Activated gamma-delta T cell treated with Interleukin-2 at 50 U/mL for 16 hours (primary cell): Measurements from ENCODE around the gene CENPP.

Experiments
- DNase-seq: peaks from one replicate; pipeline ENCODE4 v3.0.0-alpha.2; 2020

Gene CENPP

DNA sequence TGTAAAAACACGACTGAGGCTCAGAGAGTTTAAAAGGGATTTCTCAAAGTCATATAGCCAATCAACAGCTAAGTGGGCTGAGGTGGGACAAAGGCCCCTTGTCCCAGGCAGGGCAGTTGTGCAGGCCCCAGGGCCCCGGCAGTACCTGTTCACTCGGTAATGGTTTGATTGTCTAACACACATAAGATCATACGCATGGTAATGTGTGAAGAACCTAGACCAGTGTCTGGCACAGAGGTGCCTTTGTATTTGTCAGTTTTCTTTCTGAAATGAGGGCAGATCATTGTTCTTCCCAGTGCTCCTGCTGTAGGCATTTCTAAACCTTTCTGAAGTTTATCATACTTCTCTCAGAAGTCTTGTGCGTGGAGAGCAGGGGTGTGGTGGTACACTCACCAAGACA lies 277.3 kb downstream of the CENPP start:
- no peak for DNase-seq

DNA sequence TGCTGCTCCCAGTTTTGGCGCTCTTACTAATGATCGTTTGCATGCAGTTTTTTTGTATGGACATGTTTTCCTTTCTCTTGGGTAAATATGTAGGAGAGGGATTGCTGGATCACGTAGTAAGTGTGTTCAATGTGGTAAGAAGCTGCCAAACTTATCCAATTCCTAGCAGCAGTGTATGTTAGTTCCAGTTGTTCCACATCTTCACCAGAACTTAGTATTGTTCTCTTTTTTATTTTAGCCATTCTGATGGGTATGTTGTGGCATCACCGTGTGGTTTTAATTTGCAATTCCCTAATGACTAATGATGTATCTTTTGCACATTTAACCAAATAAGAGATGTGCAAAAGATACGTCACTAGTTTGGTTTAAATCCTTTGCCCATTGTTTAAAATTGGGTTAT lies 278.2 kb downstream of the CENPP start:
- no peak for DNase-seq

DNA sequence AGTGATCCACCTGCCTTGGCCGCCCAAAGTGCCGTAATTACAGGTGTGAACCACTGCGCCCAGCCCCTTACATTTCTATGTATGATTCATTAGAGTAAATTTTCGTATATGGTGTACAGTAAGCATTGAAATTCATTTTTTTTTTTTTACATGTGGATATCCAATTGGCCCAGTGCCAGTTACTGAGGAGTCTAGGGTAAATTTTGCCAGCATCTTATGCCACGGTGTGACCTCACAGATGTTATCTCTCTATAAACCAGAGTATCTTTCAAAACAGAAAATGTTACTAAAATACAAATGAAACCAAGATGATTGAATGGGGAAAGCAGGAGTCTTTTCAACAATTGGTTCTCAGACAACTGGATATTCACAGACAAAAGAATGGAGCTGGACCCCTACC lies 279.5 kb downstream of the CENPP start:
- no peak for DNase-seq

DNA sequence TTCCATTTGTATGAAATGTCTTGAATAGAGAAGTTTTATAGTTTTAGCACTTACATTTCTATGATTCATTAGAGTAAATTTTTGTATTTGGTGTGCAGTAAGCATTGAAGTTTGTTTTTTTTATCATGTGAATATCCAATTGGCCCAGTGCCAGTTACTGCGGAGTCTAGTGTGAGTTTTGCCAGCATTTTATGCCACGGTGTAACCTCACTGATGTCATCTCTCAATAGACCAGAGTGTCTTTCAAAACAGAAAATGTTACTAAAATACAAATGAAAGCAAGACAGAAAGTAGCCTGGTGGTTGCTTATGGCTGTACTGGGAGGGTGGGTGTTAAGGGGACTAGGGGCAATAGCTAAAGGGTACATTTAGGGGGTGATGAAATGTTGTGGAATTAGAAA lies 281.3 kb downstream of the CENPP start:
- no peak for DNase-seq

DNA sequence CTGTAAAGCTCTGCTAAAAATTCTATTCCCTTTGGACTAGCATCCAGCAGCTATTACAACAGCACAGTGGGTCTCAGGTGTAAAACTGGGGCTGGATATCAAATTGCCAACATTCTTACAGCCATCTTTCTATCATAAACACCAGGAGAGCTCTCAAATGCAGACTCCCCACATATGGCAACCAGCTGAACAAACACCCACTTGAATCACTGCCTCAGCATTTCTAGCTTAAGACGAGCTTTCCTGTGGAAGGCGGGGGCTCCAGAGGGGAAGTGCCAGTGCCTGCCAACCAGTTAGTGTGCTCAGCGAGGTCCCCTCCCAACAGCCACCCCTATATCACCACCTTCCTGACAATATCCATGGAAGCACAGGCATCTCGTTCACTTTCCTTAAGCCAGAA lies 282.0 kb downstream of the CENPP start:
- DNase-seq, result no peak

DNA sequence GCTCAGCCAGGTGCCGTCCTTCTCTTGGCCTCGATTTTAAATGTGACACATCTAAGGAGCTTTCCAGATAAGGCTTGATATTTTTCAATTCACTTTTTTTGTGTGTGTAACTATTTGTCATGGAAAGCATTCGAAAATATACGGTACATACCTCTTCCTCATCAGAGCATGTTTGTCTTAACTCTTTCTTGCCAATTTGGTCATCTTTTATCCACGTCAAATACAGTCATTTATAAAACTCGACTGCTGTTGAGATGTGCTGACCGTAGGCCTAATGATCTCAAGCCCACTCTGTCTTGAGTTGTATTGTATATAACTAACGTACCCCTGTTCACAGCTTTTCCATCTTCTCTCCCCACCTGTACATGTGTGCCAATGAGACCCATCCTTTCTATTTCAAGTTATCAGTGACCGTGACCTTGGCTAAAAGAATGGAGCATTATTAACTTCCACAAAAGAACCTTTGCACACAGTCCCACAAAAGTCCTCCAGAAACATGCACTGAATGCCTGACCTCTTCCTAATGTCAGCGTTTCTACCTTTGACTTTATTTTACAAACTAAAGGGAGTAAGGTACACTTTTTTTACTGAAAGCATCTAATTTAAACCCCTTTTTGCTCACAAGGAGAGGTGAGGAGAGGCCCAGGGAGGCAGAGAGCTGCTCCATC lies 282.6 kb downstream of the CENPP start:
- DNase-seq, result no peak

DNA sequence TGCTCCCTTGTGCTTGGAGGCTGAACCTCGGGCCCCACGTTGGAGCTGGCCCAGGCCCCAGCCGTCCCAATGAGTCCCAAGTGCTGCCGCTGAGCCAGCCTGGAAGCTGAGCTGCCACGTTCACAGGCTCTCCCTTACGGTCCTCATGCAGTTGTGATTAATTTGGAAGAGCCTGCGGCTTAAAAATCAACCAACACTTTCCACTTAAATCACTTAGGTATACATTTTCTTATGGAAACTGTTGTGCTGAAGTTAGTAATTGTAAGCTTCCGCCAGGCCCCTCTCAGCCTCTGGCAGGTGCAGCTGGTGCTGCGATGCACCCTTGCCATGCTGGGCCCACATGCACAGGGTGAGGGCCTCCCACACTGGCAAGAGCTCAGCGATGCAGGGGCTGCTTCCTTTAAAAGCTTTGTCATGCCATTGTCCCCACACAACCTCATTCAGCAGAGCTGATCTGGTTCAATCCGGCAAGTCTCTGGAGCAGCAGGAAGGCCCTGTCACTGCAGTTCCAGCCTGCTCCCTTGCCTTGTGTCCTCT lies 283.2 kb downstream of the CENPP start:
- no peak for DNase-seq

DNA sequence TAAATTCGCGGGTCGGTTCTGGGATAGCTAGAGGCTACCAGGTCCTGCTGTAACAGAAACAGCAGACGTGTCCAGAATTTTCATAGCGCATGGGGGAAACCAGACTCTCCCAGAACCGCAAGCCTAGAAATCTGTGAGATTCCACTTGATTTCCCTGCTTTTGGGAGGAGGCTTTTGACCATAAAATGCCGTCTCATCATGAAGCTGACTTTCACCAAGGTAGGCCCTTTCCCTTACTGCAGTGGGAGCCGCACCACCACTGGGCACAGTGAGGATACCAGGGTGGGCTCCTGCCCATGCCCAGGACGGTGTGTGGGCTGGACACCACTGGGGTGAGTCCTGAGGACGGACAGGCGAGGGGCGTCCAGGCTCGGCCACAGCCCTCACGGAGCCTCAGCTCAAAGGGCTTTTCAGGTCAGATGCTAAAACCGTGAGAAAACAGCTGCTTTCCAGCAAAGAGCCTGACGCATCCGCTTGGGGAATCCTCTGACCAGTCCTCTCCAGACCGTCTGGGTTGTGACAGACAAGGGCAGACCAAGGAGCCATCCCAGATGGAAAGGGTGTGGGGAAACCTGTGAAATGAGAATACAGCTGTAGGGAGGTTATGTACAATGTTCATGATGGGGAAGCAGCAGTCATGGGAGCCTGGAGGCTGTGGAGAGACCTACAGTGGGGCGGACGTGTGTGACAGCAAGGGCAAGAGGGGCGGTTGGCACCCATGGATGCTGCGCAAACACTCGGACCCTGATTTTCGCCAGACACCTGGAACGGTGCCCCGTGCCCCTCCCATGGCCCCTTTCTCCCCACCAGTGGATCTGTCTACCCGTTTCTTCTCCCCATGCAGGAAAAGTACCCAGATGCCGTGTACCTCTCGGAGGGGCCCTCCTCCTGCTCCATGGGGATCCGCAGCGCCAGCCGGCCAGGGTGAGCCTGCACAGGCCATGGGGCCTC lies 285.0 kb downstream of the CENPP start:
- DNase-seq, result no peak

DNA sequence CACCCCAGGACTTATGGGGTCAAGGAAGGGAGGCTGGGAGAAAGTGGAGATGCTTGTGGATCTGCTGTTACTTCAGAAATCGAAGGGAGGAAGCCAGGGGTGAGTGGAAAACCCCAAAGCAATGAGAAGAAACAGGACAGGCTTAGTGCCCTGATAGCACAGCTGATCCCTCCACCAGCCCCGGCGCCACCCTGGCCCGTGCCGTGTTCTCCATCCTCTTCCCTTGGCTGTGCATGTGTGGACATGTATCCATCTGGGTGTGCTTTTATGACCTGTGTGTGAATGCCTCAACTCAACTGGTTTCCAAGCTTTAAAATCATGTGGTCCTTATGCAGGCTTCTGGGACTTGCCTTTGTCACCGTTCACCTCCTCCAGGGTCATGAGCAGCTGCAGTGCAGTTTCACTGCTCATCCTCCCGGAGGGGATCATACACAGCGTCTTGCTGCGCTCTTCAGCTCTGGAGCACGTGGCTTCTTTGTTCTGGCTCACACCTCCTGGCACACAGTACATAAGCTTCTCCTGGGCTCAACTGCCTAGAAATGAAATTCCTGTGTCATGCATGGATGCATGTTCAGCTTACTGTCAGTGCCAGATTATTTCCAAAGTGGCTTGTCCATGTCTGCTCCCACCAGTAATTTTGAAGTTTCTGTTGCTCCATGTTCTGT lies 286.0 kb downstream of the CENPP start:
- no peak for DNase-seq

DNA sequence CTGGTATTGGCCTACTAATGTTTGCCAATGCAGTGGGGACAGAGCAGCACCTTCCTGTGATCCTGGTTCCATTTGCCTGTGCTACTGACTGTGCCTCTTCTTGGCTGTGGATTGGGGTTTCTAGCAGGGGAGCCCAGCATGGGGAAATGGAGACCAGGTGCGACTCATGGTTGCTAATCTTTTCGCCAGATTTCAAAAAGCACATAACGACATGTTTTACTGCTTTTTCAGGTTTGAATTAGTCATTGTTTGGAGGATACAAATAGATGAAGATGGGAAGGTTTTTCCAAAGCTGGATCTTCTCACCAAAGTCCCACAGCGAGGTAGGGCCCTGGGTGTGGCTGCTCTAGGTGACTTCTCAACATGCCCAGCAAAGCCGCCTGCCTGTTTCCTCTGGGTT lies 286.5 kb downstream of the CENPP start:
- DNase-seq, result no peak

DNA sequence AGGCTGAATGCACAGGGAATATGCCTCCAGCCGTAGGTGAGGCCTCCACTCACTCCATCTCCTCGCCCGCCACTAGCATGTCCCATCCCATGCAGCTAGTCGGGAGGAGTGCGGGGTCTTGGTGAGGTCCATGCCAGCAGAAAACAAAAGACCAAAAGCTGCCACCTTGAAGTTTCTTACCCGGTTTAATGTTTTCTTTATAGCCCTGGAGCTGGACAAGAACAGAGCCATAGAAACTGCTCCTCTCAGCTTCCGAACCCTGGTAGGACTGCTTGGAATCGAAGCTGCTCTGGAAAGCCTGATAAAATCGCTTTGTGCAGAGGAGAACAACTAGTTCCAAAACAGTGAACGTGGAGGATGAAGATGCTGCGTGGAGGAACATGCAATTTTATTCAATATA lies 287.1 kb downstream of the CENPP start:
- DNase-seq, result no peak

DNA sequence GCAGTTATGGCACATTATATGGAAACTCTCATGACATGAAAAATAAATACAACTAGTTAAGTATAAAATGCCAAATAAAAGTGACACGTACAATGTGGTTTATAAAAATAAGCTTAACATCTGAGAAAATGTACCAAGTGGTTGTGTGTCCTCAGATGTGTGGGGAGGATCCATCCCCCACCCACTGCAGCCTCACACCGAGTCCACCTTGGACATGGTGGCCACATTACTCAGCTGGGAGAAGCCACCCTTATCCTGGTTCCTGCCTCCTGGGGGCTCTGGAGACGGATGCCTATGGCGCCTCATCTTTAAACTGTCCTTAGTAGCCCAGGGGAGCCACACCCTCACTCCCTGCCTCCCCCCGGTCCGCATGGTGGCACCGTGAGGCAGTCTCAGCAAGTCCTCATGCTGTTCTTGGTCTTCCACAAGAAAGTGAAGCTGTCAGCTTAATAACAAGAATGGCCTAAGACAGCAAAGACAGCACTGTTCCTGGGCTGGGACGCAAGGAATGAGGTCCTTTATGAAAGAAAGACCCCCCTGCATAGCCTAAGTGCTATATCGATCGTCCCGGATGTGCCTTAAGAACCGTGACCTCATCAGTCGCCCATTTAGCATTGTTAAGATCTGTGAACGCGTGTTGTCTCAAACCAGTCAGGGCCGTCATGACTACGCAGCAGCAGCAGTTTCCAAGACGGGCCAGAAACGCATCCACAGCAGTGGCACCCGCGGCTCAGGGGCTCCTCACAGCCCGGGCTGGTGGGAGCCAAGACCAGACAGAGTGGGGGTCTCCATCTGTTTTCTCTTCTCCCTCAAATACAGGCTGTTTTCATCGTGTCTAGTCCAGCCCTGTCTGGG lies 287.7 kb downstream of the CENPP start:
- DNase-seq, result no peak

DNA sequence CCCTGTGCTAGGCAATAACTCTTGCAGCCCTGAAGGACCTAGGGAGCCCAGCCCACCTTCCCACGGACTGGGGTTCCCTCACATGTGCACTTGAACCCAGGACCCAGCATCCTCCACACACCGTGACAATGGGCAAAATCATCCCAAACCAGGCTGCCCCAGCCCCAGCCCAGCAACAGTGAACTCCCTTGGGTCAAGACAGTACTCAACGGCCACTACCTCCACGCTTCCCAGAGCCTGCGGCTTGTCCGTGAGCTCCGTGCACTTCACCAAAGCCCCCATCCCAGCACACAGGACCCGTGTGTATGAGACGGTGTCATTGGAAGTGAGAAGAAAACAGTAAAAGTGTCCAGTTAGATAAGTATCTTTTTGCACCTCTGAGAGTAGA lies 288.4 kb downstream of the CENPP start:
- DNase-seq, result no peak

DNA sequence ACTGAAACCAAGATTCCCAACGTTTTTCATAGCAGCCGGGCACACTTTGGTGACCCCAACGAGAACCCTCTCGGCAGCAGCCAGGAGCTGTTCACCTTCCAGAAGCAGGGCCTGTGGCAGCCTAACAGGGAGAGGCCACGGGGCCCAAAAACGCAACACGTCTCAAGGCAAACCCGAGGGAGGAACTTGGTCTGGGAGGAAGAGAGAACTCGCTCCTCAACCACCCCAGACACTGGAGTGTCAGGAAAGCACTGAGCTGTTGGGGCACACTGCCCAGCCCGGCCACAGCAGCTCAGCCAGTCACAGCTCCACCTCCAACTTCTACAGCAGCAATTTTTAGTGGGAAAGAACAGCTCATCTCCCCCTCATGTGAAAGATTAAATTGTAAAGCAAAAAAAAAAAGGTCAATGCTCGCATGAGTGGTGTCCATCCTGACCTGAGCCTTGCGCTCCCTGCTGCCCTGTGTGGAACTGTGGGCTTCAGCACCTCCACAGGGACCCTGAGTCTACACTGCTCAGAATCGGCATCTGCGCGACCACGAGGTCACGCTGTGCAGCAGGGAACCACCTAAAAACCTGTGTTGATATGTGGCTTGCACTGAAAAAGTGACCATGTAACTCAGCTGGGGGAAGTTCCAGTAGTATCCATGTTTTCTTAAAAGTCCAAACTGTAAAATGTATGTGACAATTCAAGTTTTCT lies 289.2 kb downstream of the CENPP start:
- DNase-seq, result no peak

DNA sequence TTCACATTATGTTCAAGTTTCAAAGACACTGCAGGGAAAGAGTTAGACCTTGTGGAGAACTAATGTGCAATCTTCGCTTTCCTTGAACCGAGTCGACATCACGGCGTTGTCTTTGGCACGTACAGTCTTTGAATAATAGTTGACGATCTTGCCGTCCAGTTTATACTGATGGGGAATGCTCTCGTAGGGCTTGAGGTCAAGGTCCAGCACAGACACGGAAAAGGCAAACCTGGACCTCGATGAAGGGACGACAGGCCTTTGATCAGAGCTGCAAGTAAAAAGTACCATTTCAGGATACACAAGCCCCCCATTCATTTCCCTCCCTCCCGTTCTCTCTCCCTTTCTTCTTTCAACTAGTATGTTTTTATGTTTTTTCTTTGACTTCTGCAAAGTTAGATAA lies 290.0 kb downstream of the CENPP start:
- DNase-seq, result no peak

DNA sequence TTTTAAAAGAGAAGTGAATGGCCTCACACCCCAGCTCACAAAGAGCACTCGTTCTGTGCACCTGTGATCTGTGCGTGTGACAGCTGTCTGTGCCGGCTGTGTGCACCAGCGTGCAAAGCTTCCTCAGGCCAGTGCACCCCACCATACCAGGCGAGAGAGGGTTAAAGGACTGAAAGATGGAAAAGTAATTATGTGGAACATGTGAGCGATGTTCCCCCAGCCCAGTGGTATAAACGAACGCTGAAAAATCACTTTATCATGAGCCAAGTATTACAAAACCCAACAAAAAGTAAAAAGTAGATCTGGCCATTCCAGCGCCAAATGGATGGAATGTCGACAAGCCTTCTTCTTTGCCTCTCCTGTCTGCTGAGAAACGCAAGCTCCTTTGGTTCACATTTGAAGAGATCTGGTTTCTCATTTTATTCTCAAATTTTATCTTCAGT lies 290.5 kb downstream of the CENPP start:
- DNase-seq, result no peak

DNA sequence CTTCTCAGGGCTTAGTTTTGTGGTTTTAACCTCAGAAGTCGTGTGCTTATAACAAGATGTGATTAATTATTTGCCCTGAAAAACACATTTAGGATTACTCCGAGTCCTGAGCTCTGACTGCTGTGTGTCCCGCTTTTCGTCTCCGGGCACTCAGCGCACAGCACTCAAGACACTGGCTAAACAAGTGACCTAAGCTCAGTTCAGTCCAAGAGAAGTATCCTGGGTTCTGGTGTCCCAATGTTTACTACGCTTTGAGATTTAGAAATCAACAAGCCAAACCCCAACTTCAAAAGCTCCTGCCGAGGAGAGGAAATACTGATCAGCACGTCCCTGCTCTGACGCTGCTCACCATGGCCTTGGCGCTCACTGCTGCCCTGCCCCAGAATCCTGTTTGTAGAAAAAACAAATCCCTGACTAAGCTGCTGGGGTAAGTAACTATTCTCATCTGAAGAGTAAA lies 290.9 kb downstream of the CENPP start:
- no peak for DNase-seq

DNA sequence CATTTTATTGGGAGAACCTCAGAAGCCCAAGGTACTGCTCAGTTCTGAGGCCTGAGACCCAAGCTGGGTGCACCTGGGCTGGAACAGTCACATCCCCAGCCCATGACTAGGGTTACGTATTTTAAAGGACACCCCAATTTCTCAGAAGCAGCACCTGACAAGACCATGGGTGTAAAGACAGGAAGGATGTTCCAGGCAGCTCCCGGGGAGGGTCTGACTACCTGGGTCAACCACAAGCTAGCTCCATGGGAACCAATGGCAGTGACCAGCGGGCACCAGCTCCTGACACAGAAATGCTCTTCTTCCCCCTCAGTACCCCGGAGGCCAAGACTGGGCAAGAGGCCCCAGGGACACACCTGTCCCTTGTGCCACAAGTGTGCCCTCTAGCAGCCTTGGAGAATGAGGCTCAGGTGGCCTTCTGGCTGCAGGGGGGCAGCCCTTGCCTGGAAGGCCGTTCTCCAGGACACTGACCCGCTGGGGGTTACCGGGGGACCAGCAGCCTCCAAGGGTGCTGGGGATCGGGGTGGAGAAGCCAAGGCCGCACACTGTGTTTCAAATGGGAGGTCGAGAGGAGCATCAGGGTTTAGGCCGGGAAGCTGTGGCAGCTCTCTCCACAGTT lies 291.6 kb downstream of the CENPP start:
- DNase-seq, result no peak

DNA sequence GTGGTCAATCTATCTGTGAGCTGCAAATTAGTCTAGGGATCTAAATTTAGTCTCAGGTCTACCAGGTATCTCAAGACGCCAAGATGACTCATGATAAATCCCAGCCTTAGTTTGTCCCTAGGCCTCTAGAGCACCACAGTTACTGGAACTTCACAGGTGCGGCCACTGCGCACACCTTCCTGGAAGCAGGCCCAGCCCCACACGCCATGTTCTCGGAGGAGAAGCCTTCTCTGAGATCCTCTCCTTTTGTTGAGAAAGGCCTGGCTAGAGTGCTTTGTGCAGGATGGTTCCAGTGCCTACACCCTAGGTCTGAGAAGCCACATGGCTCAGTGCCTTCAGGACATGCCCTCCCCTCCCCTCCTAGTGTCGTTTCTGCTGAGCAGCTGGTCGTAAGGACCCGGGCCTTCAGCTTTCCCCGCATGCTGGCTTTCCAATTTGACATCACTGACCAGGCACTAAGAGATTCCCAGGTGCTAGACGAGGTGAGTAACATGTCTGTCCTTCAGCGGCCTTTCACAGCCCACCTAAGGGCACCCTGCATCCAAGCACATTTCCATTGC lies 292.3 kb downstream of the CENPP start:
- DNase-seq, result no peak

DNA sequence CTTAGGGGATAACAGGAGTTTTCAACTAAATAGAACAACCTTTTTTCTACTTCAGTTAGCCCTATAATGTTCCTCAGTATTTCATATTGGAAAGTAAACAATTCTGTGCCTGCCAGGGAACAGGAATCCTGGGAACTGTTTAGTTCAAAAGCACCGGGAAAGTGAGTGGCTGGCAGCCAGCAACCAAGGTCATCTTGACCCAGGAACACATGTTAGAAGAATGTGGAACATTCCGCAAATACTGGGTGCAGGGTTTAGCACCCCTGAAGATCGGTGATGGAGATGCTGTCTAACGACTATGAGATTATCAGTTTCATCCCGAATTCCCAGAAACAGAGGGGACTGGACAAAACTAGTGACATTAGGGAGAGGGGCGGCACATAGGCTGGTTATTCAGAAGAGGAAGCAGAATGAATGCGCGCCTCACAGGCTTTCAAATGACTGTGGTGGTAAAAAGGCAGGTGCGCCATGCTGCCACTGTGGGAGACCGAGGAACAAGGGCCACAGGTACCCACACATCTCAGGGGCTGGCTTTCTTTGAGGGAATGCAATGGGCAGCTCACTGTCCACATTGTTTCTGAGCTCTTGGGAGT lies 293.0 kb downstream of the CENPP start:
- no peak for DNase-seq
